PC-3 (cell line): Measurements from ENCODE around the gene ANP32A. TPM values are rescaled to one million over a fixed set of nuclear protein-coding genes. Genes with fewer than 3 reads are reported as not detected.

Experiments used
- ATAC-seq: fragments of 200-7000 bp; cut with Tn5 transposase; 2 replicates; pipeline ENCODE4 v1.9.1; 2020; ENCODE audit warnings: mild to moderate bottlenecking, moderate library complexity
- BruUV-seq: library from RNA; stranded (reverse); fragments of 400-500 nt; replicated peaks from 2 replicates; lab custom pipeline; 2021; lab: Mats Ljungman, UMichigan
- CTCF ChIA-PET: fragments of 300-600 bp; sonication (Branson Sonifier 250); formaldehyde crosslinking; loops from one replicate; lab custom pipeline; 2022; ENCODE audit warnings: antibody characterized with exemption; lab: Charles Lee
- POLR2A ChIA-PET: fragments of 300-600 bp; sonication (Branson Sonifier 250); formaldehyde crosslinking; loops from one replicate; lab custom pipeline; 2022; ENCODE audit warnings: antibody characterized with exemption; ENCODE audit not compliant: unreplicated experiment; lab: Charles Lee
- DNase-seq: peaks from one replicate; pipeline ENCODE4 v3.0.0-alpha.2; 2015
- H2AFZ ChIP-seq: fragments of 300-600 bp; sonication (generic); 2 replicates; pipeline ENCODE4 v1.6.0; 2016; ENCODE audit warnings: antibody characterized with exemption, low read length
- H3F3A ChIP-seq: fragments of 300-600 bp; sonication (generic); one replicate; pipeline ENCODE4 v1.6.0; 2017; ENCODE audit warnings: antibody characterized with exemption, low read length, control low read depth, mild to moderate bottlenecking; ENCODE audit not compliant: unreplicated experiment
- H3K27ac ChIP-seq: fragments of 300-600 bp; sonication (generic); 2 replicates; pipeline ENCODE4 v1.5.1; 2016; ENCODE audit warnings: mild to moderate bottlenecking, low read length
- H3K27me3 ChIP-seq: fragments of 300-600 bp; sonication (generic); 2 replicates; pipeline ENCODE4 v1.6.1; 2016; ENCODE audit warnings: low read length, mixed read lengths
- H3K36me3 ChIP-seq: fragments of 300-600 bp; sonication (generic); 2 replicates; pipeline ENCODE4 v1.6.1; 2016; ENCODE audit warnings: low read depth, mixed run types, low read length, mixed read lengths
- H3K4me1 ChIP-seq: fragments of 300-600 bp; sonication (generic); 2 replicates; pipeline ENCODE4 v1.5.1; 2016; ENCODE audit warnings: low read length; ENCODE audit not compliant: insufficient read depth
- H3K4me2 ChIP-seq: fragments of 300-600 bp; sonication (generic); 2 replicates; pipeline ENCODE4 v1.6.0; 2016; ENCODE audit warnings: low read length
- H3K4me3 ChIP-seq: fragments of 300-600 bp; sonication (generic); 2 replicates; pipeline ENCODE4 v1.5.1; 2016; ENCODE audit warnings: mild to moderate bottlenecking, low read length, mixed read lengths
- H3K79me2 ChIP-seq: fragments of 300-600 bp; sonication (generic); 2 replicates; pipeline ENCODE4 v1.6.1; 2017; ENCODE audit warnings: low read length, mixed read lengths
- H3K9ac ChIP-seq: fragments of 300-600 bp; sonication (generic); 2 replicates; pipeline ENCODE4 v1.6.0; 2016; ENCODE audit warnings: mild to moderate bottlenecking, low read length
- H3K9me2 ChIP-seq: fragments of 300-600 bp; sonication (generic); replicated peaks from 2 replicates; pipeline ENCODE4 v1.6.1; 2016; ENCODE audit warnings: mixed run types, low read length, mixed read lengths
- H3K9me3 ChIP-seq: fragments of 300-600 bp; sonication (generic); 2 replicates; pipeline ENCODE4 v1.6.1; 2016; ENCODE audit warnings: low read length, mixed read lengths
- H4K20me1 ChIP-seq: fragments of 300-600 bp; sonication (generic); 2 replicates; pipeline ENCODE4 v1.6.1; 2016; ENCODE audit warnings: low read length, mixed read lengths
- EZH2 ChIP-seq: fragments of 300-600 bp; sonication (generic); IDR thresholded peaks from one replicate; pipeline ENCODE4 v1.6.1; 2017; ENCODE audit warnings: antibody characterized with exemption, mild to moderate bottlenecking, low read length; ENCODE audit not compliant: unreplicated experiment
- EZH2phosphoT487 ChIP-seq: fragments of 300-600 bp; sonication (generic); IDR thresholded peaks from 2 replicates; pipeline ENCODE4 v1.6.1; 2018; ENCODE audit warnings: mild to moderate bottlenecking, antibody characterized with exemption, low read length, borderline replicate concordance
- intact Hi-C: fragments of 100-400 bp; cut with micrococcal nuclease; formaldehyde crosslinking; loops from 2 replicates; pipeline ENCODE4 v1.9.0; 2023
- total RNA-seq: library from RNA; depleted of rRNA; stranded (reverse); fragments of >200 nt; gene quantifications from 2 replicates; pipeline ENCODE4 v1.2.3, GENCODE V29; 2014
- TF ChIP-seq, protein P1 (sequence below): fragments of 300-600 bp; sonication (generic); conservative IDR thresholded peaks from 2 replicates; pipeline ENCODE4 v1.5.1; 2017; ENCODE audit warnings: antibody characterized with exemption, low read depth, mild to moderate bottlenecking, low read length

Gene ANP32A
- total RNA-seq, 1 experiment from 2014 or later: 106 TPM

DNA sequence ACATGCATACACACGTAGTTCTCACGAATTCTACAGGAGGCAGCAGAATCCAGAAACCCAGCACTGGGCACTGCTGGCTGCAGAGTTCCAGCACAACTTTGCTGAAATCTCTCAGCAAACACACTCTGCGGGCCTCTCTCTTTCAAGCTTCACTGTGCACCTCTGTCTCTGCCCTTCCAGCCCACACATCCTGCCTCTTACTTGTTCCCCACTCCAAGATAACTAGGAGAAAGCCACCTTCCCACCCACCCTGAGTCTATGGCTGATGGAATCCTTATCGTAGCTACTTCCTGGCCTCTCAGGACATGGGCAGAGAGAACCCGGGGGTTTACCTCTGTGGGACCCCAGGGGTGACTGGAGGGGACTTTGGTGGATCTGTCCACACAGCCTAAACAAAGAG lies 11.9 kb downstream of the ANP32A start:
- intact Hi-C loops: no loop called here
- Histone ChIP-seq H3K79me2 (peaks cover 100% of the 10 kb centered on the region), H3K27me3 (no peaks in the 10 kb centered on the region), H3K4me1 (0 out of 2 replicates have a peak, but pooled peaks cover 2% of the 10 kb centered on the region), H3K36me3 (peaks cover 4% of the 10 kb centered on the region; the same call in 1 of the 2 replicates), H2AFZ (no peak overlapping the region), H3K9me3 (no peaks in the 10 kb centered on the region), H3K9me2 (no peaks in the 10 kb centered on the region), H3K4me3 (no peak overlapping the region), H4K20me1 (peaks cover 39% of the 10 kb centered on the region; the same call in 1 of the 2 replicates), H3K4me2 (no peak overlapping the region), H3K9ac (no peak overlapping the region), H3F3A (no peaks in the 10 kb centered on the region), H3K27ac (no peak overlapping the region)
- ChIA-PET CTCF (no interaction called here), POLR2A (no interaction called here)
- TF ChIP-seq, protein P1, sequence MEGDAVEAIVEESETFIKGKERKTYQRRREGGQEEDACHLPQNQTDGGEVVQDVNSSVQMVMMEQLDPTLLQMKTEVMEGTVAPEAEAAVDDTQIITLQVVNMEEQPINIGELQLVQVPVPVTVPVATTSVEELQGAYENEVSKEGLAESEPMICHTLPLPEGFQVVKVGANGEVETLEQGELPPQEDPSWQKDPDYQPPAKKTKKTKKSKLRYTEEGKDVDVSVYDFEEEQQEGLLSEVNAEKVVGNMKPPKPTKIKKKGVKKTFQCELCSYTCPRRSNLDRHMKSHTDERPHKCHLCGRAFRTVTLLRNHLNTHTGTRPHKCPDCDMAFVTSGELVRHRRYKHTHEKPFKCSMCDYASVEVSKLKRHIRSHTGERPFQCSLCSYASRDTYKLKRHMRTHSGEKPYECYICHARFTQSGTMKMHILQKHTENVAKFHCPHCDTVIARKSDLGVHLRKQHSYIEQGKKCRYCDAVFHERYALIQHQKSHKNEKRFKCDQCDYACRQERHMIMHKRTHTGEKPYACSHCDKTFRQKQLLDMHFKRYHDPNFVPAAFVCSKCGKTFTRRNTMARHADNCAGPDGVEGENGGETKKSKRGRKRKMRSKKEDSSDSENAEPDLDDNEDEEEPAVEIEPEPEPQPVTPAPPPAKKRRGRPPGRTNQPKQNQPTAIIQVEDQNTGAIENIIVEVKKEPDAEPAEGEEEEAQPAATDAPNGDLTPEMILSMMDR: no peak
- BruUV-seq: no TSS peak
- DNase-seq (no peak), ATAC-seq (no peak)

DNA sequence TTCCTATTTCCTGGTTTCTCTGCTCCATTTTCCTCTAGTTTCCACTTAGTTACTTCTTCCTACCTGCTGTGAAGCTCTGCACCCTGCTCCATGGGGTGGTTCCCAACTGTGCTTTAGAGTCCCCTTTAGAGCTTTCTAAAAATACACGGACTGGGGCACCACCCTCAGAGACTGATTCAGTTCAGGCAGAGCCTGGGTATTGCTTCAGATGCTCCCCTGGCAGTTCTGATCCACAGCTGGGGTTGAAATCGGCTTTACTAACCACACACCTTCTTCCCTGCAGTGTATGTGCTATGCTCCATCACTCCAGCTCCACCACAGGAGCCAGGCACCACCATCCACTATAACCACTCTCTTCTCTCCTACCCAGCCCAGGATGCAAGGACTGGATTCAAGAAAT lies 12.6 kb downstream of the ANP32A start:
- TF ChIP-seq EZH2phosphoT487 (no peak), EZH2 (no peak)
- TF ChIP-seq, protein P1: no peak
- POLR2A ChIA-PET: no interaction called here
- no TSS peak for BruUV-seq

DNA sequence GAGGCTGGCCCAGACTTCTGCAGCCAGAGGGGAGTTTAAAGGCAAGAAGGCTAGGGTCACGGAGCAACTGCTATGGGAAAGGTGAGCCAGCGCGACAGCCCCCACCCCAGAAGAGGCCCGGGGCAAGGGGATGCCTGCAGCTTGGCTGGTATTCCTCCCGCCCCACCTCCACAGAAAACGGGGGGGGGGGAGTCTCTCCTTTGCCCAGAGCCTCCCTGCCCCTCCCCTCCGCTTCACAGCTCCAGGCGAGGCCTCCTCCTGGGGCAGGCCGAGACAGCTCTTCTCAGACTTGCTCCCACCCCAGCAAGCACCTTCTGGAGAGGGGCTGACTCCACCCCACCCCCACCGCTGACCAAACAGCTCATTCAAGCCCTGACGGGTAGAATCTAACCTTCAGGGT lies 13.4 kb downstream of the ANP32A start:
- ChIA-PET CTCF (no interaction called here), POLR2A (no interaction called here)
- H3K4me1 ChIP-seq: no peaks in the 10 kb centered on the region
- peaks cover 100% of the 10 kb centered on the region for H3K79me2 ChIP-seq
- H3K9me3 ChIP-seq: no peaks in the 10 kb centered on the region
- H3K27me3 ChIP-seq: no peaks in the 10 kb centered on the region
- H4K20me1 ChIP-seq: peaks cover 43% of the 10 kb centered on the region; the same call in 1 of the 2 replicates
- ATAC-seq (no peak), DNase-seq (no peak)
- H2AFZ ChIP-seq: no peak overlapping the region
- no peak overlapping the region for H3K27ac ChIP-seq
- H3F3A ChIP-seq: no peaks in the 10 kb centered on the region
- TF ChIP-seq EZH2phosphoT487 (no peak), EZH2 (no peak)
- TF ChIP-seq, protein P1: no peak
- no peak overlapping the region for H3K9ac ChIP-seq
- H3K4me3 ChIP-seq: no peak overlapping the region
- intact Hi-C loops: no loop called here
- no peak overlapping the region for H3K4me2 ChIP-seq
- BruUV-seq: no TSS peak
- no peaks in the 10 kb centered on the region for H3K9me2 ChIP-seq
- peaks cover 4% of the 10 kb centered on the region; the same call in 1 of the 2 replicates for H3K36me3 ChIP-seq

More for the DNA sequence above, 12.6 kb downstream of the ANP32A start:
- no peak overlapping the region for H2AFZ ChIP-seq
- H3K27ac ChIP-seq: no peak overlapping the region
- H3F3A ChIP-seq: no peaks in the 10 kb centered on the region
- H3K4me1 ChIP-seq: 0 out of 2 replicates have a peak, but pooled peaks cover 2% of the 10 kb centered on the region
- intact Hi-C loops: no loop called here
- CTCF ChIA-PET: no interaction called here
- DNase-seq: no peak
- peaks cover 43% of the 10 kb centered on the region; the same call in 1 of the 2 replicates for H4K20me1 ChIP-seq
- peaks cover 100% of the 10 kb centered on the region for H3K79me2 ChIP-seq
- no peak overlapping the region for H3K9ac ChIP-seq
- peaks cover 4% of the 10 kb centered on the region; the same call in 1 of the 2 replicates for H3K36me3 ChIP-seq
- H3K9me3 ChIP-seq: no peaks in the 10 kb centered on the region
- no peak for ATAC-seq
- H3K27me3 ChIP-seq: no peaks in the 10 kb centered on the region
- H3K9me2 ChIP-seq: no peaks in the 10 kb centered on the region
- H3K4me3 ChIP-seq: no peak overlapping the region
- H3K4me2 ChIP-seq: no peak overlapping the region
